Stimulated activated CD8-positive, alpha-beta memory T cell treated with anti-CD3 and anti-CD28 coated beads, Interleukin-2, amount 100 ng/mL, for 1 hour (primary cell): ENCODE results near the gene ZHX3.
A peak's percentile ranks its signal among the peaks of the same experiment; 100 is the strongest.

Experiments used
- DNase-seq, 2 donors: peaks; one replicate each; pipeline ENCODE4 v3.0.0-alpha.2; 2020; ENCODE audit warnings: low read depth in 2 of 2

Gene ZHX3

GRCh38 chr20:41317546-41318270 is at the start of gene ZHX3:
Gene ZHX3 (minus strand): TSS chr20:41317731. CDS start chr20:41204916, 112,815 bp downstream.
- peak; percentile 89 to 94 for DNase-seq

GRCh38 chr20:41367393-41367695 is 49.8 kb upstream of the ZHX3 start:
- no peak for DNase-seq

- DNase-seq, result no peak
These were observed 49.2 kb upstream of the ZHX3 start, which contains the start of gene EMILIN3 for GRCh38 chr20:41366546-41367392. Gene EMILIN3 (minus strand): TSS chr20:41366818. CDS start chr20:41366634, 184 bp downstream.

GRCh38 chr20:41365777-41366545 is 48.4 kb upstream of the ZHX3 start:
- DNase-seq, result no peak

- no peak for DNase-seq
These were observed 47.6 kb upstream of the ZHX3 start for GRCh38 chr20:41364967-41365765.

- DNase-seq, result no peak
These were observed 46.8 kb upstream of the ZHX3 start for GRCh38 chr20:41364236-41364855.

GRCh38 chr20:41363601-41364000 is 46.1 kb upstream of the ZHX3 start:
- no peak for DNase-seq

GRCh38 chr20:41362748-41363140 is 45.2 kb upstream of the ZHX3 start:
- DNase-seq, result no peak

GRCh38 chr20:41361757-41362747 is 44.5 kb upstream of the ZHX3 start:
- DNase-seq, result no peak

GRCh38 chr20:41360831-41361756 is 43.6 kb upstream of the ZHX3 start:
- no peak for DNase-seq

- DNase-seq, result no peak
These were observed 42.0 kb upstream of the ZHX3 start for GRCh38 chr20:41359541-41360011.

- no peak for DNase-seq
These were observed 41.2 kb upstream of the ZHX3 start for GRCh38 chr20:41358717-41359116.

- DNase-seq, result no peak
These were observed 40.7 kb upstream of the ZHX3 start for GRCh38 chr20:41358230-41358629.

- DNase-seq, result no peak
These were observed 40.1 kb upstream of the ZHX3 start for GRCh38 chr20:41357424-41358163.

GRCh38 chr20:41356951-41357350 is 39.4 kb upstream of the ZHX3 start:
- DNase-seq, result no peak

- DNase-seq, result no peak
These were observed 38.2 kb upstream of the ZHX3 start for GRCh38 chr20:41355598-41356203.

- no peak for DNase-seq
These were observed 37.7 kb upstream of the ZHX3 start for GRCh38 chr20:41355192-41355591.
